Measurements from ENCODE around the gene EHBP1L1. TPM values are rescaled to one million over a fixed set of nuclear protein-coding genes. Genes with fewer than 3 reads are reported as not detected.
"Not testable (repeated sequence)": the region's sequence is repeated elsewhere in the genome, so short reads cannot be mapped to it uniquely, and the experiment has no call there.

Gene EHBP1L1
- total RNA-seq, 2 donors from 2014 or later = 20.5 to 85.3 TPM

GRCh38 chr11:65637032-65637557, 61.2 kb downstream of the EHBP1L1 start:
- no peak for DNase-seq (ENCODE audit: low spot score)
- H3K36me3 ChIP-seq = peaks cover 48% of the 10 kb centered on the region
- H3K27ac ChIP-seq = peak overlapping the region in 1 of 2 donors; percentile 86

GRCh38 chr11:65637794-65638419, 62.1 kb downstream of the EHBP1L1 start, which contains the start of gene SIPA1:
SIPA1 (plus strand) TSS chr11:65638101; CDS start chr11:65640922, 2,821 bp downstream.
- Histone ChIP-seq H3K9me3 (no peaks in the 10 kb centered on the region), H3K27ac (peak within 1 kb of the TSS; percentile 86 to 90), H3K4me1 (peaks cover 0 to 55% of the 10 kb centered on the region in 2 donors), H3K4me3 (peak within 1 kb of the TSS; percentile 67 to 79), H3K27me3 (no peaks in the 10 kb centered on the region), H3K36me3 (peaks cover 43% of the 10 kb centered on the region)
- peak; percentile 73 for DNase-seq (ENCODE audit: low spot score)
- peak in 1 of 2 donors; percentile 50 for TF ChIP-seq CTCF (IDR thresholded peaks at IDR 0.05)

More at GRCh38 chr11:65637032-65637557, 61.2 kb downstream of the EHBP1L1 start:
- no peak for TF ChIP-seq CTCF (IDR thresholded peaks at IDR 0.05)
- Histone ChIP-seq H3K4me1 (peaks cover 0 to 51% of the 10 kb centered on the region in 2 donors), H3K4me3 (no peak overlapping the region), H3K27me3 (no peaks in the 10 kb centered on the region), H3K9me3 (no peaks in the 10 kb centered on the region)

GRCh38 chr11:65639228-65639597, 63.4 kb downstream of the EHBP1L1 start:
- not testable (repeated sequence) for DNase-seq (ENCODE audit: low spot score); H3K9me3 ChIP-seq; H3K27me3 ChIP-seq
- Histone ChIP-seq H3K27ac (peak overlapping the region; percentile 86 to 90), H3K36me3 (peaks cover 30% of the 10 kb centered on the region), H3K4me3 (peak overlapping the region; percentile 67 to 79), H3K4me1 (peaks cover 0 to 55% of the 10 kb centered on the region in 2 donors)

GRCh38 chr11:65639623-65640482, 64.0 kb downstream of the EHBP1L1 start:
- Histone ChIP-seq H3K36me3 (peaks cover 27% of the 10 kb centered on the region), H3K4me1 (peaks cover 0 to 55% of the 10 kb centered on the region in 2 donors), H3K27me3 (no peaks in the 10 kb centered on the region), H3K9me3 (no peaks in the 10 kb centered on the region), H3K27ac (peak overlapping the region; percentile 86 to 90), H3K4me3 (peak overlapping the region in 1 of 2 donors; percentile 18)
- no peak for DNase-seq (ENCODE audit: low spot score)
- no peak for TF ChIP-seq CTCF (IDR thresholded peaks at IDR 0.05)

GRCh38 chr11:65640483-65641296, 64.8 kb downstream of the EHBP1L1 start:
- Histone ChIP-seq H3K9me3 (no peaks in the 10 kb centered on the region), H3K27ac (peak overlapping the region; percentile 62 to 86), H3K36me3 (peaks cover 22% of the 10 kb centered on the region), H3K4me3 (peak overlapping the region in 1 of 2 donors; percentile 18), H3K4me1 (peaks cover 0 to 55% of the 10 kb centered on the region in 2 donors), H3K27me3 (no peaks in the 10 kb centered on the region)
- no peak for DNase-seq (ENCODE audit: low spot score)
- TF ChIP-seq CTCF (IDR thresholded peaks at IDR 0.05) = no peak

Measured in right atrium auricular region (tissue), 2 donors.